Epithelial cell of proximal tubule (primary cell): Measurements from ENCODE around the gene GPC3. TPM values are rescaled to one million over a fixed set of nuclear protein-coding genes. Genes with fewer than 3 reads are reported as not detected.

Experiments
- DNase-seq: peaks from one replicate; pipeline ENCODE4 v3.0.0-alpha.2; 2011; ENCODE audit warnings: low read depth
- H3K4me3 ChIP-seq: 2 replicates; pipeline ENCODE4 v1.5.1; 2011; ENCODE audit warnings: low read depth, mild to moderate bottlenecking, low read length
- CTCF ChIP-seq: conservative IDR thresholded peaks from 2 replicates; pipeline ENCODE4 v1.5.1; 2012; ENCODE audit warnings: low read depth, mild to moderate bottlenecking, low read length
- total RNA-seq: library from RNA; depleted of rRNA; stranded (reverse); fragments of >200 nt; gene quantifications from 2 replicates; pipeline ENCODE4 v1.2.3, GENCODE V29; 2015

GPC3 gene
- total RNA-seq, 1 donor from 2014 or later, result 3.3 TPM

- no peak overlapping the region for H3K4me3 ChIP-seq
- no peak for TF ChIP-seq CTCF
- DNase-seq, result no peak
Observed at GRCh38 chrX:133598601-133599335, 386.6 kb downstream of the GPC3 start.

- H3K4me3 ChIP-seq, result no peak overlapping the region
- DNase-seq, result peak; percentile 43
- no peak for TF ChIP-seq CTCF
Observed at GRCh38 chrX:133594156-133594555, 391.2 kb downstream of the GPC3 start.

- TF ChIP-seq CTCF, result no peak
- DNase-seq, result no peak
- no peak overlapping the region for H3K4me3 ChIP-seq
Observed at GRCh38 chrX:133593531-133593930, 391.9 kb downstream of the GPC3 start.

- H3K4me3 ChIP-seq, result no peak overlapping the region
- DNase-seq, result no peak
- no peak for TF ChIP-seq CTCF
Observed at GRCh38 chrX:133590703-133591505, 394.5 kb downstream of the GPC3 start.

GRCh38 chrX:133588827-133589226 lies 396.6 kb downstream of the GPC3 start:
- no peak for TF ChIP-seq CTCF
- no peak for DNase-seq
- H3K4me3 ChIP-seq, result no peak overlapping the region

- TF ChIP-seq CTCF, result no peak
- H3K4me3 ChIP-seq, result no peak overlapping the region
- no peak for DNase-seq
Observed at GRCh38 chrX:133587818-133588217, 397.6 kb downstream of the GPC3 start.
